ENCODE measurements around the gene NUDT15. TPM values are rescaled to one million over a fixed set of nuclear protein-coding genes. Genes with fewer than 3 reads are reported as not detected.

NUDT15 gene
- total and polyA plus RNA-seq, 2 of the 8 experiments (the other 6 are each of a cell fraction or from before 2014, with no cell fraction given), result 37.8 to 65.9 TPM

DNA sequence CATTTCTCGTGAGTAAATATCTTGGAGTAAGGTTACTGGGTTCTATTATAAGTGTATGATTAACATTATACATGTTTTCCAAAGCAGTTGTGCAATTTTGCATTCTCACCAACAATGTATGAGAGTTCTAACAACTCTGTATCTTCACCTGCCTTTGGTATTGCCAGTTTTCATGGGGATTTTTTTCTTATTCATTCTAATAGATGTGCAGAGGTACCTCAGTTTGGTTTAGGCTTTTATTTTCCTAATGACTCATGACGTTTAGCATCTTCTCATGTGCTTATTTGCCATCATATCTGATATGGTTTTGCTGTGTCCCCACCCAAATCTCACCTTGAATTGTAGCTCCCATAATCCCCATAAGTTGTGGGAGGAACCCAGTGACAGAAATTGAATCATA is 7.7 kb upstream of the NUDT15 start:
- Histone ChIP-seq H3K18ac (ENCODE audit: extremely low read depth, low read length) (no peak overlapping the region), H3K9ac (replicated peaks in 1 of 4; ENCODE audit: extremely low read depth in 1 of 4, low read depth in 3 of 4, low read length in 3 of 4) (no peak overlapping the region), H2AFZ (ENCODE audit: low read length) (no peak overlapping the region), H2AK5ac (ENCODE audit: low read depth, low read length) (no peak overlapping the region), H2BK120ac (replicated peaks; ENCODE audit: low read depth, low read length) (no peak overlapping the region), H2BK20ac (ENCODE audit: low read length) (no peak overlapping the region), H4K91ac (replicated peaks; ENCODE audit: insufficient read length, low read length) (no peak overlapping the region), H3K36me3 (ENCODE audit: control insufficient read depth in 2 of 4, insufficient read depth in 4 of 4, low read length in 3 of 4) (peaks cover 0 to 10% (median 0%) of the 10 kb centered on the region in 4 experiments; a peak in 2 of 8 replicates), H4K20me1 (replicated peaks in 1 of 2; ENCODE audit: control insufficient read depth in 1 of 2, insufficient read depth in 2 of 2, low read length in 2 of 2) (no peaks in the 10 kb centered on the region), H3K79me1 (ENCODE audit: low read depth, low read length) (no peaks in the 10 kb centered on the region), H3K9me3 (ENCODE audit: insufficient read depth in 2 of 2, low read depth in 1 of 2, low read length in 1 of 2) (peaks cover 17 to 22% of the 10 kb centered on the region in 2 experiments), H2BK5ac (ENCODE audit: low read depth, low read length) (no peak overlapping the region), H3K4me3 (ENCODE audit: extremely low read depth in 1 of 4, insufficient read depth in 2 of 4, low read depth in 3 of 4, low read length in 4 of 4) (no peak overlapping the region), H3K79me2 (ENCODE audit: control insufficient read depth in 1 of 2, insufficient read depth in 2 of 2, low read length in 2 of 2) (no peaks in the 10 kb centered on the region), H2BK12ac (ENCODE audit: low read depth, low read length) (no peak overlapping the region), H2BK15ac (ENCODE audit: low read length) (no peak overlapping the region), H4K5ac (ENCODE audit: insufficient read length, low read depth, low read length) (no peak overlapping the region), H3K14ac (ENCODE audit: insufficient read length) (no peak overlapping the region), H4K8ac (ENCODE audit: extremely low read depth, insufficient read depth, low read length) (no peak overlapping the region), H3K4ac (replicated peaks; ENCODE audit: insufficient read length, low read depth, low read length) (no peak overlapping the region), H3K56ac (replicated peaks; ENCODE audit: insufficient read length, low read depth, low read length) (no peak overlapping the region), H3K4me2 (ENCODE audit: insufficient read depth in 1 of 2, low read depth in 2 of 2, low read length in 2 of 2) (no peak overlapping the region), H3K27me3 (replicated peaks in 1 of 4; ENCODE audit: control insufficient read depth in 3 of 4, extremely low read depth in 1 of 4, insufficient read depth in 3 of 4, low read length in 3 of 4) (no peaks in the 10 kb centered on the region), H3K27ac (ENCODE audit: low read depth, low read length) (no peak overlapping the region), H3K4me1 (replicated peaks in 1 of 4; ENCODE audit: control insufficient read depth in 3 of 4, insufficient read depth in 4 of 4, low read length in 3 of 4) (no peaks in the 10 kb centered on the region), H3K23me2 (ENCODE audit: low read depth, low read length) (no peaks in the 10 kb centered on the region), H3K23ac (ENCODE audit: insufficient read length) (no peak overlapping the region)
- WGBS, 2 experiments (ENCODE audit: extremely low coverage in 1 of 2, insufficient coverage in 1 of 2, insufficient read length in 1 of 2, insufficient replicate concordance in 2 of 2, low coverage in 1 of 2, low lambda C conversion rate in 2 of 2, missing lambda C conversion rate in 1 of 2), result 89% methylated on average over 2 of the region's 2 CpGs; no CpG with 5 or more reads in 1 of the 2 experiments
- DNase-seq (ENCODE audit: low read depth in 1 of 2, low spot score in 2 of 2) (no peak), FAIRE-seq (no peak)
- CTCF ChIA-PET (ENCODE audit: partially characterized antibody), result no interaction called here
- POLR2A ChIA-PET (ENCODE audit: partially characterized antibody), result no interaction called here
- TF ChIP-seq CTBP2 (IDR thresholded peaks at IDR 0.05; ENCODE audit: borderline replicate concordance, insufficient read depth, insufficient read length, low read length) (no peak), ZNF274 (IDR thresholded peaks at IDR 0.05; ENCODE audit: borderline replicate concordance, extremely low read depth, low read length) (no peak), CHD1 (IDR thresholded peaks at IDR 0.05; ENCODE audit: low read depth, low read length) (no peak), SP2 (IDR thresholded peaks at IDR 0.05; ENCODE audit: low read length) (no peak), JUND (IDR thresholded peaks at IDR 0.05; ENCODE audit: low read length) (no peak)
